NCI-H226 (cell line): Measurements from ENCODE around the gene BAIAP2L1.

ENCODE experiments used
- DNase-seq: peaks from one replicate; pipeline ENCODE4 v3.0.0-alpha.2; 2015

Gene BAIAP2L1

GRCh38 chr7:98357751-98358161, 43.1 kb downstream of the BAIAP2L1 start:
- peak; percentile 74 for DNase-seq

DNA sequence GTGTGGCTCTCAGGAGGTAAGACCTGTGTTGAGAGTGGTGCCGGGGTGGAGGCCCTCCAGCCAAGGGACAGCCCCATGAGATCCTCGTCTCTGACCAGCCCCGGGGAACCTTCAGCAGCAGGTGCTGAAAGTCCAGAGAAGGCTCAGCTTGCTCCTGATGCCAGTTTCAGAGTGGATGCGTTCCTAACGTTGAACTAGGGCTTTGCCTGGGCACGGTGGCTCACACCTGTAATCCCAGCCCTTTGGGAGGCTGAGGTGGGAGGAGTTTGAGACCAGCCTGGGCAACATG, 45.7 kb downstream of the BAIAP2L1 start:
- no peak for DNase-seq

GRCh38 chr7:98354511-98355249, 46.2 kb downstream of the BAIAP2L1 start:
- peak; percentile 98 for DNase-seq

DNA sequence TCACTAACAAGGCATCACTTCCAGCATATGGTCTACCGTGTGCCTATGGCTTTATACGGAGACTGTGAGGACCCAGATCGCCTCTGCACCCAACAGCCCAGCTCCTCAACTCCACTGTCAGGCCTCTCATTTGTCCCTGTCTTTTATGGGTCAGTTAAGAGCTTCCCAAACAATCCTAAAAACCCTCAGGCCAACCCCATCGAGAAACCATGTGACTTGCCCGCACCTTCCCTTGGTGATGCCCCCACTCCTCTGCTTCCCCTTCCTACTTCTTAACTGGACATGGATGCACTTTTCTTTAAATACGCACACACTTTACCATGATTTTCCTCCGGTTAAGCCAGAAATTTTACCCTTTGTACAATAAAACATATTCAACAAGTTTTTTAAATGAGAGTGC, 46.8 kb downstream of the BAIAP2L1 start:
- no peak for DNase-seq

GRCh38 chr7:98352621-98353020, 48.3 kb downstream of the BAIAP2L1 start:
- no peak for DNase-seq

GRCh38 chr7:98351136-98351535, 49.8 kb downstream of the BAIAP2L1 start:
- no peak for DNase-seq

GRCh38 chr7:98348726-98349474, 52.0 kb downstream of the BAIAP2L1 start:
- DNase-seq, result no peak

GRCh38 chr7:98346515-98347069, 54.3 kb downstream of the BAIAP2L1 start:
- DNase-seq, result no peak

- DNase-seq, result no peak
These were observed 59.8 kb downstream of the BAIAP2L1 start for GRCh38 chr7:98341106-98341505.

DNA sequence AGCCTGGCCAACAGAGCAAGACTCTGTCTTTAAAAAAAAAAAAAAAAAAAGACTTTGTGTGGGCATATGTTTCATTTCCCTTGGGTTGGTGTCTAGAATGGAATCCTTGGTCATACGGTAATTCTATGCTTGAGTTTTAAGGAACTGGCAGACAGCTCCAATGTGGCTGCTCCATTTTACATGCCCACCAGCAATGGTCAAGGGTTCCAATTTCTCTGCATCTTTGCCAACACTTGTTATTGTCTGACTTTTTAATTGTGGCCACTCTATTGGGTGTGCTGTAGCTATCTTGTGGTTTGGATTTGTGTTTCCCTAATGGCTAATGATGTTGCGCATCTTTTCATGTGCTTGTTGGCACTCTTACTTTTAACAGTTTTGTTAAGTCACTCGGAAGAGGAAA, 61.8 kb downstream of the BAIAP2L1 start:
- DNase-seq, result no peak

- DNase-seq, result no peak
These were observed 62.4 kb downstream of the BAIAP2L1 start for GRCh38 chr7:98338441-98338840.

DNA sequence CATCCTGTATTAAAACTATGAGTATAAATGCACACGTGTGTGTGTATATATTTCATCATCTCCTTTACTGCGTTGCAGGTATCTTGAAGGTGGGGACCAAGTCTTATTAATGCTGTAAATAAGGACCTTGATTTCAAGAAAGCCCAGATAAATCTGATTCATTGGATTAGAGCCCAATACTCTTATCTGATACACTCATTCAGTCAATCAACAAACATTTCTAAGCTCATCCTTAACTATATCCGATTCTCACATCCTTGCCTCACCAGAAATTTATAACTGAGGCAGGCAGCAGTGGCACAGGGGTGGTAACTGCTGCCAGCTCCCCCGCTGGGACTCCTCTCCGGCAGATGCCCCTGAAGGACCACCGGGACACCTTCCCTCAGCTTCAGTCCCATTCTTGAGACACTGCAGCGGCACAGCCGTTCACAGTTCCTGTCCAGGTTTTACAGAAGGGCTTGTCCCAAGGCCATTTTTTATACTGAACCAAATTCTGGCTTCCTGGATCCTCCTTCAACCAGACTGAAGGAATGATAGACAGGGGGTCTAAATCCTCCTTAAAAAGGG, 65.4 kb downstream of the BAIAP2L1 start:
- DNase-seq, result no peak

DNA sequence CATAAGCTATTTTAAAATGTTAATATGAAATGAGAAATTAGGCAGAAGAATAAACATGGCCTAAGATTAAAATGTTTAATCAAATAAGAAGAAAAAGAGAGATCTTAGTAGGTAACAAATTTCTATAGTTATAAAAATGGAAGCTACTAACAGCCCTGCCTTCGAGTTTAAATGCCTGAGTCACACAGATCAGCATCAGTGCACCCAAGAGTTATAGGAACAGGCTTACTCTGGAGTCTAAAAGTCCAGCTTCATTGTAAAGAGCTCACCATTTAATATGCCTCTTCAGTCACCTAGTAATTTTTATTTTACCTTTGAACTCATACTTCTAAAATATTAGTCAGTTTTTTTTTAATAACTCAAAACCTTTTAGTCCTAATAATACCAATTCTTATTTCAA, 66.8 kb downstream of the BAIAP2L1 start:
- no peak for DNase-seq

- DNase-seq, result no peak
These were observed 69.9 kb downstream of the BAIAP2L1 start for GRCh38 chr7:98330926-98331529.

DNA sequence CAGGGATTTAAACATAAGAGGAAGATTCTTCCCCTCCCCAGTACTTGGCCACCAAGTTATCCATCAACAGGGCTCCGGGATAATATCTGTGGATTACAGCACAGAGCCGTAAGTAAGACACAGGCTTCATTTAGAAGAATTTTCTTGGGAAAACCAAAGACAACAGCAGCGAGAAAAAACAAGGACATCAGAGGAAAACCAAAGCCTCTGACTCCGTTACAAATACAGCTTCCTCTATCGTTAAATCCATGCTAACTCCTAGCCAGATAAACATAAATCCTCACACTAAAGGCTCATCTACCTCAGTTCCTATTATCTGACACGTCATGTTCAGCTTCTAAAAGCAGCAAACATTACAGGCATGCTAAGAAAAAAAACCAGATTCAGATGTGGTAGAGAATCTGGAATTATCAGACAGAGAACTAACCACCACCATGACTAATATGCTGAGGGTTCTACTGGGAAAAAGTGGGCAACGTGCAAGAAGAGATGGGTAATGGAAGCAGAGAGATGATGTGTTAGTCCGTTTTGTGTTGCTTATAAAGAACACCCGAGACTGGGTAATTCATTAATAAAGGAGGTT, 71.0 kb downstream of the BAIAP2L1 start:
- DNase-seq, result no peak

DNA sequence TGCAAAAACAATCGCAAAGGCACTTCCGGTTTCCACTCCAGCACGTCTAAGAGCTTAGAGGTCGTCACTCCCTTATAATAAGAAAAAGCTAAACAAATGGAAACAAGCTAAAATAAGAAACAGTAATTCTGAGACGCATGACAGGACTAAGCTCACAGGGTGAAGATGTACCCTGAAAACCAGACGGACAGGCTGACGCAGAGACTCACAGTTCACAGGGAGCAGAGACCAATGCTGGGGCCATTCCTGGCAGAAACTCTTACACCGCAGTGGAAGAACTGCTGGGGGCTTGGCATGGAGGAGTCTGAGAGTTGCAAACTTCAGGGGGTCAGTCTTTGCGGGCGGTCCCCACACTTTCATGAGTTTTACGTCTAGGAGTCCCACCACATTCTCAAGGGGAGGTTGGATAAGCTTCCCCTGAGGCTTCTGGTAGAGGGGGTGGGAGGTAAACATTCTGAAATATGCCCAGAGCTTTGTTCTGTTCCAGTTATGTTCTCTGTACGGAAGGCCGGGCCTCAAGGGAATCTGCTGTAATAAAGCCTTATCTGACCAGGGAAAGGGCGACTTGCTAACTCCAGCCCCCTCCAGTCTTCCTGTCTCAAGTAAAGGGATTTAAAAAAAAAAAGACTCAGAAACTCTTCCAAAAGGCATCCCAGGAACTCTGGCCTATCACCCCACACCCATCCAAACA, 71.6 kb downstream of the BAIAP2L1 start:
- DNase-seq, result no peak

- DNase-seq, result no peak
These were observed 76.1 kb downstream of the BAIAP2L1 start for GRCh38 chr7:98324782-98325181.

- DNase-seq, result no peak
These were observed 77.1 kb downstream of the BAIAP2L1 start for GRCh38 chr7:98323597-98324322.

- no peak for DNase-seq
These were observed 78.3 kb downstream of the BAIAP2L1 start for GRCh38 chr7:98322331-98323270.

DNA sequence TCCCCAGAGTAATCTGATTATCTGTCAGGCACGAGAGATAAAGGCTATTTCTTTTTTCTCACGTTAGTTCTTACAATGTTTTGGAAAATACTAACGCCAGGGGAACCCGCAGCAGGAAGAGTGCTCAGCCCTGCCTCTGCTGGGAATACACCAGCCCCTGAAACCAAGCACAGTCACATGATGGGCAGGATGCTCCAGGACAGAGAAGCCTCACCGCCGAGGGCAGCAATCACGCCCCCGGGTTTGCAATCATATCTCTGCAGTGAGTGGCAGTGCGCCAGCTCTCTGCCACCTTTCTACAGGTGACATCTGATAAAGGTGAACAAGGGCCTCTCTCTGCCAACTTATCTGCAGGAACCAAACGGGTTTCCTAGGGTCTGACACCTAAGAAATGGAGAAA, 79.6 kb downstream of the BAIAP2L1 start:
- DNase-seq, result no peak

GRCh38 chr7:98319176-98319575, 81.7 kb downstream of the BAIAP2L1 start:
- DNase-seq, result no peak
